Measurements from ENCODE around the gene COL5A1. TPM values are rescaled to one million over a fixed set of nuclear protein-coding genes. Genes with fewer than 3 reads are reported as not detected.

The COL5A1 gene
- total RNA-seq, 2 donors from 2014 or later, result 10.9 to 21.7 TPM

DNA sequence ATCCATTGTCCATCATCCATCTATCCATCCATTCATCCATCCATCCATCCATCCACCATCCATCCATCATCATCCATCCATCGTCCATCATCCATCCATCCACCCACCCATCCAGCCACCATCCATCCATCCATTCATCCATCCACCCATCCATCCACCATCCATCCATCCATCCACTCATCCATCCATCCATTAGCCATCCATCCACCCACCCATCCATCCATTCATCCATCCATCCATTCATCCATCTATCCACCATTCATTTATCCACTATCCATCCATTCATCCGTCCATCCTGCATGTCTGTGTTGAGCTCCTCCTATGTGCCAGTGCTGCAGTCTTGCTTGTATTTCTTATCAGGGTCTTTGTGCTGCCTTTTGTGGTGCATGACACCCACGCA, 44.2 kb downstream of the COL5A1 start:
- DNase-seq, result no peak
- H3K4me1 ChIP-seq, result no peaks in the 10 kb centered on the region
- H3K36me3 ChIP-seq, result no peaks in the 10 kb centered on the region
- H3K9me3 ChIP-seq, result no peaks in the 10 kb centered on the region
- no peak overlapping the region for H3K9ac ChIP-seq (ENCODE audit: low read depth in 2 of 2, low read length in 2 of 2)
- no peak overlapping the region for H3K4me3 ChIP-seq
- TF ChIP-seq, protein P1, sequence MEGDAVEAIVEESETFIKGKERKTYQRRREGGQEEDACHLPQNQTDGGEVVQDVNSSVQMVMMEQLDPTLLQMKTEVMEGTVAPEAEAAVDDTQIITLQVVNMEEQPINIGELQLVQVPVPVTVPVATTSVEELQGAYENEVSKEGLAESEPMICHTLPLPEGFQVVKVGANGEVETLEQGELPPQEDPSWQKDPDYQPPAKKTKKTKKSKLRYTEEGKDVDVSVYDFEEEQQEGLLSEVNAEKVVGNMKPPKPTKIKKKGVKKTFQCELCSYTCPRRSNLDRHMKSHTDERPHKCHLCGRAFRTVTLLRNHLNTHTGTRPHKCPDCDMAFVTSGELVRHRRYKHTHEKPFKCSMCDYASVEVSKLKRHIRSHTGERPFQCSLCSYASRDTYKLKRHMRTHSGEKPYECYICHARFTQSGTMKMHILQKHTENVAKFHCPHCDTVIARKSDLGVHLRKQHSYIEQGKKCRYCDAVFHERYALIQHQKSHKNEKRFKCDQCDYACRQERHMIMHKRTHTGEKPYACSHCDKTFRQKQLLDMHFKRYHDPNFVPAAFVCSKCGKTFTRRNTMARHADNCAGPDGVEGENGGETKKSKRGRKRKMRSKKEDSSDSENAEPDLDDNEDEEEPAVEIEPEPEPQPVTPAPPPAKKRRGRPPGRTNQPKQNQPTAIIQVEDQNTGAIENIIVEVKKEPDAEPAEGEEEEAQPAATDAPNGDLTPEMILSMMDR (IDR thresholded peaks at IDR 0.05), result no peak
- H3K27me3 ChIP-seq, result no peaks in the 10 kb centered on the region
- intact Hi-C loops (cut with DNase I), result no loop called here
- no peak overlapping the region for H3K27ac ChIP-seq

DNA sequence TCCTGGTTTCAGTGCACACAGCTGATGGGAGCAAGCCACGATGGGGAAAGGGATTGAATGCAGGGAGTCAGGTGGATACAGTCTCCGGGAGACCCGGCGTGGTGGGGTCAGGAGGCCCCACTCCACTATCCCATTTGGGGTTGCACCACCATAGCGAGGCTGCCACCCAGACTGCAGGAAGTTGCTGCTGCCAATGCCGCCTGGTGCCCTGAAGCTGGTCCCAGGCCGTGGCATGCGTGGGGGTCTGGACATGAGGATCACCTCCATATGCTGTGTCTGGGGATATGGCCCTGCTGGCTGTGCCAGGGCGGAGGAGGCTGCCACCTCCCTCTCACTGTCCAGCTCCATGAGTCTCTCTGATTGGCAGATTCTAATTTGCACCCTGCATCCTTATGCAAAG, 45.3 kb downstream of the COL5A1 start:
- Histone ChIP-seq H3K9me3 (no peaks in the 10 kb centered on the region), H3K36me3 (no peaks in the 10 kb centered on the region), H3K27ac (no peak overlapping the region), H3K4me3 (no peak overlapping the region), H3K9ac (ENCODE audit: low read depth in 2 of 2, low read length in 2 of 2) (no peak overlapping the region), H3K27me3 (no peaks in the 10 kb centered on the region), H3K4me1 (no peaks in the 10 kb centered on the region)
- DNase-seq, result no peak
- intact Hi-C loops (cut with DNase I), result no loop called here
- TF ChIP-seq, protein P1 (IDR thresholded peaks at IDR 0.05), result no peak

DNA sequence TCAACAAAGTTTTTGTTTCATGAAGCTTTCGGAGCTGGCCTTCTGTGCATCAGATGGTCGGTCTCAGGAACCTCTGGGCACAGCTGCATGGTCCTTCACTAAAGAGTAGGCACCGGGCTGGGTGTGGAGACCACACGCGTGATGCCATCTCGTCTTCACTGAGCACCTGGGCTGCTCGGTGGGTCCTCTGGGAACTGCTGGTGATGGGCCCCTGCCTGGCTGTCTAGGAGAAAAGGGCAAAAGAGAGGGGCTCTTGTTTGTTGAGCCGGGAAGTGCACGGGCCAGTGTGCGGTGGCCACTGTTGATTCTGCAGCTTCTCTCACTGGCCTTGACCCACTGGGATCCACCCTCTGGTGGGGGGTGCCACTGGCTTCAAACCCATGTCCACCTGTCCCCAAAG, 46.0 kb downstream of the COL5A1 start:
- DNase-seq, result no peak
- Histone ChIP-seq H3K4me1 (no peaks in the 10 kb centered on the region), H3K9me3 (no peaks in the 10 kb centered on the region), H3K9ac (ENCODE audit: low read depth in 2 of 2, low read length in 2 of 2) (no peak overlapping the region), H3K36me3 (no peaks in the 10 kb centered on the region), H3K4me3 (no peak overlapping the region), H3K27ac (no peak overlapping the region), H3K27me3 (no peaks in the 10 kb centered on the region)
- intact Hi-C loops (cut with DNase I), result no loop called here
- TF ChIP-seq, protein P1 (IDR thresholded peaks at IDR 0.05), result no peak

DNA sequence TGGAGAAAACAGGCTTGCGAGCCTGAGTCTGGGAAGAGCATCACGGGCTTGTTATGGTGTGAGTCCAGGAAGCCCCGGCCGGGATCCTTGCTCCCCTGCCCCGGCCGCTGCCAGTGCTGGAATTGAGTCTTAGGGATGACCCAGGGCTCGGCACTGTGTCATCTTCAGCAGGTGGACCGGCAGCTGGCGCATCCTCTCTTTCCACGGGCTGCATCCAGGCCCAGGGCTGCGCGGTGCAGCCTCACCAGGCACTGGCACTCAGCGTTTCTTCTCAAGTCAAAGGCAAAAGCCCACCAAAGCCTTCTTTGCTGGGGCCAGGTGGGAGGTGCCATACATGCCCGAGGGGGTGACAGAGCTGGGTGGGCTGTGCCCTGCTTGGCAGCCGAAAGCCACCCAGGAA, 46.6 kb downstream of the COL5A1 start:
- Histone ChIP-seq H3K4me3 (no peak overlapping the region), H3K27ac (no peak overlapping the region), H3K9ac (ENCODE audit: low read depth in 2 of 2, low read length in 2 of 2) (no peak overlapping the region), H3K9me3 (no peaks in the 10 kb centered on the region), H3K4me1 (no peaks in the 10 kb centered on the region), H3K36me3 (no peaks in the 10 kb centered on the region), H3K27me3 (no peaks in the 10 kb centered on the region)
- intact Hi-C loops (cut with DNase I), result no loop called here
- DNase-seq, result no peak
- TF ChIP-seq, protein P1 (IDR thresholded peaks at IDR 0.05), result no peak

DNA sequence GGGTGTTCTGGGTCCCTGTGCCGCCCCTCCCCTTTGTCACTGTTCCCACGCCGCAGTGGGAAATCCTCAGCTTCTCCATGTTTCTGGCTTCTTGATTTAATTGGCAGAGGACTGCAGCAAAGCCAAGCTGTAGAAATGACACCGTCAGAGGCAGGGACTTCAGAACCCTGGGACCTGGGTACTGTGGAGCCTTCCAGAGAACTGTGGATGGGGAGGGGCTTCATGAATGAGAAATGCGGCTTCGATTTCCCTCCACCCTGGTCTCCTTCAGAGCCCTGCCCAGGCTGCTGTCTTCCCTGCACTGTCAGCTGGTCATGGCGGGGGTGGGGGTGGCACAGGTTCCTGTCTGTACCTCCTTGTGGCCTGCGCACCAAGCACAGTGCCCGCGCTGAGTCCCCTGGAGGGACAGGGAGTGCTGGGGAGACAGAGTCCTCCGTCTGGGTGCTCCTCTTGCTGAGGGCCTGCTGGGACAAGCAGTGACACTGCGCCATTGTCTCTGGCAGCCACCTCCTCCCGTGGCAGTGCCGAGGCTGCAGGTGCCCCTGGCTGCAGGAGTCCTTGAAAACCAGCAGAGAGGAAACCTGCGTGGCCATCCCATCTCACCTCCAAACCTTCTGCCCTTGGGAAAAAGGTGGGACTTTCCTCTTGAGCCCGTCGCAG, 47.2 kb downstream of the COL5A1 start:
- Histone ChIP-seq H3K9me3 (no peaks in the 10 kb centered on the region), H3K4me1 (no peaks in the 10 kb centered on the region), H3K27ac (no peak overlapping the region), H3K9ac (ENCODE audit: low read depth in 2 of 2, low read length in 2 of 2) (no peak overlapping the region), H3K4me3 (no peak overlapping the region), H3K36me3 (no peaks in the 10 kb centered on the region), H3K27me3 (no peaks in the 10 kb centered on the region)
- no peak for DNase-seq
- intact Hi-C loops (cut with DNase I), result no loop called here
- TF ChIP-seq, protein P1 (IDR thresholded peaks at IDR 0.05), result no peak

Measured in colonic mucosa (tissue), 4 donors.